Islet of Langerhans (tissue), 1 donor: ENCODE results near the gene OR6C6.
"Not testable (repeated sequence)": the region's sequence is repeated elsewhere in the genome, so short reads cannot be mapped to it uniquely, and the experiment has no call there.

ENCODE experiments used
- FAIRE-seq: peaks from one replicate; lab custom pipeline; 2011; peaks lifted over from hg19 to GRCh38; lab: Jason Lieb, UNC

OR6C6 gene

DNA sequence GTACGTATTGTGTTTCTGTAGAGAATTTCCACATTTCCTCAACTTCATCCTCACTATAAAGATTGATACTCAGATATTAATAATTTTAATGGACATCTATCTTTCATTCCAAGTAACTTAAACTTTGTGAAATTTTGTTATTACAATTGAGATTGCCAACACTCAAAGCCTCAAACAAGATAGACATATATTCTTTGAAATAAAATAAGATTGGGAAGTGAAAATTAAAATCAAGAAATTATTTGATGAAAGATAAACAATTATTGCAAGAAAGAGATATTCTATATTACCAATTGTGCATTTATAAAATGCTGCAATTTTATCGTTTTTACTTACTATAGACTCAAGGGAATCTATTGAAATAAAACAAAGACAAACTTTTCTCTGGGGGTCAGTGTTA is at the start of gene OR6C6:
OR6C6 (minus strand) TSS at position 101 of the 400 bp plus-strand sequence. CDS start 1,337 bp downstream, outside the sequence.
- FAIRE-seq = no peak

DNA sequence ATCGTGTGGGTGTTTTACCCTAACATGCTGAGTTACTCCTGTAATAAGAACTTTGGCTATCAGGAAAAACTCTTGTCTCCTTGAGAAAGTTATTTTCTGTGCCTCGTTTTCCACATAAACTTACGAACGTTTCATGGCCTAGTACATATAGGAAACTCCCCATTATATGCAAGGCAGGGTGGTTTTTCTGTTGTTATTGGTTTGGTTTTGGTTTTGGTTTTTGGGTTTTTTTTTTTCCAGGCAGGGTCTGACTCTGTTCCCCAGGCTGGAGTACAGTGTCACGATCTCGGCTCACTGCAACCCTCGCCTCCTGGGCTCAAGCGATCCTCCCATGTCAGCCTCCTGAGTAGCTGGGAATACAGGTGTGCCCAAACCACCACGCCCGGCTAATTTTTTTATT is 39.6 kb upstream of the OR6C6 start:
- no peak for FAIRE-seq

DNA sequence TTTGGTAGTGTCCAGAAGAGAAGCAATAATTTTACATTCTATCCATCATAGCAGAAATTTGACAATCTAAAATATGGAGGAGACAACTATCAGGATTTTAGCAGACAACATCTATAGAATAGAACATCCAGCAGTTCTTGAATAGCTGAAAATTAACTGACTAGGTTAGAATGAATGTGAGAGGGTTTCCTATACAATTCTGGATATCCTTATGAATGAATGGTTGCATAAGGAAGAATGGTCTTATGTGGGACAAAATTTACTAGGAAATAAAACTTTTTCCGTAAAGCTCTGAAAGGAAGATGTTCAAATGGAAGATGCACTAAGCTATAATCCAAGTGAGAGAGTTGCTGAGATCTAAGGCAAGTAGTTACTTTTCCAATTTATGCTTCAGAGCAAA is 34.1 kb upstream of the OR6C6 start, which contains the start of gene OR6C3:
OR6C3 (plus strand) TSS at position 301 of the 400 bp plus-strand sequence. CDS start 955 bp downstream, outside the sequence.
- no peak for FAIRE-seq

DNA sequence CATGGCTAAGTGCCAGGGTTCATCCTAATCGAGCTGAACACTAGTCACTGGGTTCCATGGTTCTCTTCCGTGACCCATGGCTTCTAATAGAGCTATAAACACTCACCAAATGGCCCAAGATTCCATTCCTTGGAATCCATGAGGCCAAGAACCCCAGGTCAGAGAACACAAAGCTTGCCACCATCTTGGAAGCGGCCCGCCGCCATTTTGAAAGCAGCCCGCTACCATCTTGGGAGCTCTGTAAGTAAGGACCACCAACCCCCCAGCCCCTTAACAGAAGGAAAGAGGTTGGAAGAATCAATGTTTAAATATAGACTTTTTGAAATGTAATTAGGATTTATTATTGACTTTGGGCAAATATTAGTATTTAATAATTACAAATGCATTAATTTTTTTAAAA is 29.4 kb upstream of the OR6C6 start:
- not testable (repeated sequence) for FAIRE-seq

DNA sequence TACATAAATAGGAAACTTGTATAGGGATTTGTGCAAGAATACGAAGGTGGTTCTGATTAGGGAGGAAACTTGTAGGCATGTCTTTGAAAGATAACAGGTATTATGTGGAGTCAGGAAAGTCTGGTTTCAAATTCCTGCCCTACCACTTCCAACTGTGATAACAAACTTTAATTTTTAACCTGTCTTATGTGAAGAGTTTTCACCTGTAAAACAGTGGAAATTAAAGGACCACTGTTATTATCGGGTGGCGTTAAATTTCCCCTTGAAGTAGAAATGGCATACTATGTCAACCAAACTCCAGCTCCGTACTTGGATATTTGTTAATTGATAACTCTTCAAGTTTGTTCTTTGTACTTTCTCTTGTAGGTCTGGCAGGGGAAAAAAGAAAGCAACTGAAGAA is 23.8 kb upstream of the OR6C6 start:
- no peak for FAIRE-seq

DNA sequence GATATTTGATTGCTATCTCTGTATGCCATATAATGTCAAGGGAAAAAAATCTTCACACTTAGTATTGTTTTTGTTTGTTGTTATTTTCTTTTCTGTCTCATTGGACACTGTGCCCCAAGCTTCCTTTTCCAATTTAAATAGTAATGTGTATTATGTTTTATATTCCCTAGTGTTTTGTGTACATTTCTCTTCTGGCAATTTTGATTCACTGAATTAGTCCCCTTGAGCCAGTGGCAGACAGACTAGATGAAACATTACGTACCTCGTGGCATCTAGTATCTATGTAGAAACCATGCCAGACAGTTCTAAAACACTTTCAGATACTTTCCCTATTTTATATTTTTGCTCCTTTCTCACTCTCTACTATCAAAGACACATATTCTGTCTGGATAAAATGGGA is 17.7 kb upstream of the OR6C6 start, which contains the start of gene OR6C1:
OR6C1 (plus strand) TSS at position 301 of the 400 bp plus-strand sequence. CDS start 6,257 bp downstream, outside the sequence.
- FAIRE-seq = no peak

DNA sequence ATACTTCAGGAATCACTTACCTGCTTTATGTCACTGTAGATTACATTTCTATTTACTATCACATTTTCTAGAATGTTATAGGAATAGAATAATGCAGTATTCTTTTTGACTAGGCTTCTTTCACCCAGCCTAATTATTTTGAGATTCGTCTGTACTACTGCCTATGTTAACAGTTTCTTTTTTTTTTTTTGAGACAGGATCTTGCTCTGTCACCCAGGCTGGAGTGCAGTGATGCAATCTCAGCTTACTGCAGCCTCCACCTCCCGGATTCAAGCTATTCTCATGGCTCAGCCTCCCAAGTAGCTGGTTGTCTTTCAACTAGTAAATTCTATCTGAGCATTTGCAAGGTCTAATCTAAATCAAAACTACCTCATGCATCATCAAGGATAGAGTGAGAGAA is 6.4 kb downstream of the OR6C6 start:
- no peak for FAIRE-seq

DNA sequence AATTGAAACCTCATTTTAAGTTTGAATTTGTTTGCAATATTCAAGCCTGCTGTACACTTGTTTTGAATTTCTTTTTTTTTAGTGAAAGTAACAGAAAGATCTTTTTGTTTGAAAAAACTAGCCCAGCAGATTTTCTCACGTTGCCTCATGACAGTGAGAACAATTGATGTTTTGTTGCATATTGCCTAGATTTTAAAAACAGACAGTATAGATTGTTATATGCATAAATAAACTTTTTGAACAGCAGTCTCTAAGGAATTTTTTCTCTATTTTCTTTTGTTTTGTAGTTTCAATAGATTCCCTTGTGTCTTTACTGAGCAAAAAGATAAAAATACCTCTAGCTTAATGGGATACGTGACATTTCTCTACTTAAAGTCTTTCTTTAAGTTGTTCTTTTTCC is 15.4 kb downstream of the OR6C6 start:
- no peak for FAIRE-seq

DNA sequence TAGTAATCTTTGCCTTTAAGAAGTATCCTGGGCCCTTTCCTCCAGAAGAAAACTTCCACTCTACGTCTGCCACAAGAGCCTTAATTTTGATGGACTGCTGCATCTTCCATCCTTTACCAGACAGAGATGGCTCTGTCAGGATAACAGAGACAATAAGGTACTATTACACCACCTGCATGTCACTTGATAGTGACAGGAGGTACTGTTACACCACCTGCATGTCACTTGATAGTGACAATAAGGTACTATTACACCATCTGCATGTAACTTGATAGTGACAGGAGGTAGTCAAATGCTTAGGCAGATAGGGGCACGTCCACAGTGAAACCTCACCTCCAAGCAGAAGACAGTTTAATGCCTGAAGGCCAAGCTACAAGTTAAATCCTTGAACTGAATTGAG is 38.1 kb downstream of the OR6C6 start:
- no peak for FAIRE-seq

DNA sequence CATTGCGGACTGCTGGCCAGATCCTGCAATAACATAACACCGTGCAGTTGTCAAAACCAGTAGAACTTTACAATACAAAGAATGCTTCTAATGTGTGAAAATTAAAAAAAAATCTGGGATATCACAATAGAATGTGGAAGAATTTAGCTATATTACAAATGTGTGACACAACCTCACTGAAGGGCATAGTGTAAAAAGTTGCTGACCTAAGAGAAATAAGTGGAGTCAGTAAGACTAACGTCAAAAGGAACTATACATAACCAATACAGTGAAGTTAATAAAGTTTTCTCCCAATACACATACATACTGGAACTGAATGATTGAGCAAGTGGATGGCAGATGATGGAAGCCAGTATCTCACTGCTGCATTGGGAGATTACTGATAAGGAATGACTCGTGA is 39.5 kb downstream of the OR6C6 start:
- no peak for FAIRE-seq

DNA sequence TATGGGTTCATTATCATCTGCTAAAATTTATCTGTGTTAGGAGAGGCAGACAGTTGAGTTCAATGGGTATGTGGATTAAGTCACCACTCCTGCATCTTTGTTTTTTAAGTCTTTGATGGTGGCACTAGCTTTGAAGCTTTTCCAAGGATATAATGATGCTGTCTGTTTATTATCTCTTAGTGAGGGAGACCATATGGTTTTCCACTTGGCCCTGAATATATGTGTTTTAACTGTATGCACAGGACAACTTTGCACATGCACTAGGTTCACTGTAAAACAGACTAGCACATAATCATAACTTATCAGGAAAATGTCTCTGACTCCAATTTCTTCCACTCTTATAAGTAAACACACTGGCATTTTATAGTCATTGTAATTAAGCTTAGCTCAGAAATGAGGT is 43.1 kb downstream of the OR6C6 start:
- FAIRE-seq = no peak

DNA sequence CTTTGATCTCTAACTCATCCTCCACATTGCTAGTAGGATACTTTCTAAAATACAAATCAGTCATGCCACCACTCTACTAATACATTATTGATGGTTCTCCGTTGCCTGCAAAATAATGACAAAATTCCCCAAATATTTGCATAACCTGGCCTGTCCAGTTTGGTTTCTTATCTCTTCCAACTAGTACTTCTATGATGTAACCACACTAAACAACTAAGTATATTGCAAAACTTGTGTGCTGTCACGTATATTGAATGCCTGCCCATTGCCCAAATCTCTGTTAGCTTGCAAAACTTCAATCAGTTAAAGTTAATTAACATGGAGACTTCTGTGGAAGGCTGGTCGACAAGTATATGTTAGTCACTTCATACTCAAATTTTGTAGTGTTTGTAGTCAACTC is 45.4 kb downstream of the OR6C6 start:
- FAIRE-seq = no peak

DNA sequence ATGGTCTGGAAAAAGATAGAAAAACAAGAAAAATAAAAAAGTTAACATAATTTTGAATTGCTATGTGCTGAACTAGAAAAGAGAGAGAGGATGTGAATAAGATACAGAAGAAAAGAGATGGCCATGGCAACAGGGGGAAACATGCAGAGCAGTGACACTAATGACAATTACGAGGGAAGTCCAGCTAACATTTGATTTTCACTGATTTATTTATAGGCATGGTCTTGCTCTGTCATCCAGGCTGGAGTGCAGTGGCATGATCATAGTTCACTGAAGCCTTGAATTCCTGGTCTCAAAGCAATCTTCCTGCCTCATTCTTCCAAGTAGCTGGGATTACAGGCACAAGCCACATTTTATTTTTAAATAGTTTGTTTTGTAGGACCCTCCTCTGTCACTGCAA is 50.2 kb downstream of the OR6C6 start:
- no peak for FAIRE-seq

DNA sequence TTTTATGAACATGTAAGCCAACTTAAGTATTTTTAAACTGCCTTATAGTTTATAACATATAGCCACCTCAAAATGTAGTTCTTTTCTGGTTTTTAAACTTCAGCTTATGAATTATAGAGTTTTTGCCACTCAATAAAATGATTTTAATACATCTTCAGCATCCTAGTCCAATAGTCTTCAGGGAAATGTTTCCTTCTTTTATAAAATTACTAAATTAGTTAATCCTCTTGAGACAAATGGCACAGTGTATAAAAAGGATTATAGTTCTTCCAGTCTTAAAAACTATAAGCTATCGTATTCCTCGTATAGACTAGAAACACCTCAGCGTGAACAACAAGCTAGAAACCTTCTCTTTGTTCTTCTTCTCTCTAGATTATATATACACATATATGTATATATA is 52.1 kb downstream of the OR6C6 start, which contains the start of gene OR6C74:
OR6C74 (plus strand) TSS at position 301 of the 400 bp plus-strand sequence. CDS start 2,679 bp downstream, outside the sequence.
- no peak for FAIRE-seq
